CD4-positive, alpha-beta T cell treated with Interleukin-2 at 100 ng/mL for 4 hours (primary cell): ENCODE data around the gene CMC1.
A peak's percentile ranks its signal among the peaks of the same experiment; 100 is the strongest.

ENCODE experiments used
- DNase-seq: peaks from one replicate; pipeline ENCODE4 v3.0.0-alpha.2; 2020; ENCODE audit warnings: low spot score

Gene CMC1

GRCh38 chr3:28300345-28300962, 59.0 kb downstream of the CMC1 start:
- DNase-seq = no peak

GRCh38 chr3:28301688-28302087, 60.3 kb downstream of the CMC1 start:
- no peak for DNase-seq

- DNase-seq = no peak
Observed at GRCh38 chr3:28308196-28308595, 66.8 kb downstream of the CMC1 start.

GRCh38 chr3:28315711-28316110, 74.3 kb downstream of the CMC1 start:
- DNase-seq = no peak

- DNase-seq = no peak
Observed at GRCh38 chr3:28316226-28316625, 74.8 kb downstream of the CMC1 start.

- peak; percentile 77 for DNase-seq
Observed at GRCh38 chr3:28317438-28318022, 76.1 kb downstream of the CMC1 start.

GRCh38 chr3:28320981-28321380, 79.6 kb downstream of the CMC1 start:
- DNase-seq = no peak

GRCh38 chr3:28322464-28322863, 81.0 kb downstream of the CMC1 start:
- DNase-seq = no peak

GRCh38 chr3:28326458-28326926, 85.1 kb downstream of the CMC1 start:
- DNase-seq = peak; percentile 84

- peak; percentile 66 for DNase-seq
Observed at GRCh38 chr3:28328188-28329151, 87.1 kb downstream of the CMC1 start.

GRCh38 chr3:28334552-28334951, 93.1 kb downstream of the CMC1 start:
- DNase-seq = no peak

- DNase-seq = no peak
Observed at GRCh38 chr3:28335246-28335645, 93.8 kb downstream of the CMC1 start.

GRCh38 chr3:28337230-28337629, 95.8 kb downstream of the CMC1 start:
- no peak for DNase-seq

GRCh38 chr3:28343144-28343543, 101.7 kb downstream of the CMC1 start:
- DNase-seq = no peak

GRCh38 chr3:28345690-28346089, 104.3 kb downstream of the CMC1 start:
- DNase-seq = no peak

- peak; percentile 8 for DNase-seq
Observed at GRCh38 chr3:28347374-28348264, 106.2 kb downstream of the CMC1 start.

GRCh38 chr3:28348265-28348628, 106.8 kb downstream of the CMC1 start:
- no peak for DNase-seq

GRCh38 chr3:28348629-28349468, 107.4 kb downstream of the CMC1 start, which contains the start of the genes AZI2 and ZCWPW2:
Gene AZI2 (minus strand): TSS chr3:28348824. CDS start chr3:28340617, 8,207 bp downstream.
Gene ZCWPW2 (plus strand): TSS chr3:28348721. CDS start chr3:28413069, 64,348 bp downstream.
- DNase-seq = peak; percentile 90

- no peak for DNase-seq
Observed at GRCh38 chr3:28349469-28350000, 108.1 kb downstream of the CMC1 start.
